Central memory CD8-positive, alpha-beta T cell (primary cell): ENCODE measurements around the gene RICTOR.
"Not testable (repeated sequence)": the region's sequence is repeated elsewhere in the genome, so short reads cannot be mapped to it uniquely, and the experiment has no call there.

Experiments
- ATAC-seq: fragments of 150-1000 bp; cut with Tn5 transposase; replicated peaks from 2 replicates; pipeline ENCODE4 v1.10.0; 2022; ENCODE audit warnings: mild to moderate bottlenecking, moderate FRiP score, moderate number of reproducible peaks; ENCODE audit not compliant: poor library complexity, severe bottlenecking; ENCODE audit errors: extremely low read depth
- DNase-seq, 2 donors: peaks; one replicate each; pipeline ENCODE4 v3.0.0; 2021; ENCODE audit warnings: low spot score in 2 of 2
- H3K27ac Mint-ChIP-seq: one replicate; pipeline ENCODE4 v1.8.0; 2022; ENCODE audit warnings: low read depth, mild to moderate bottlenecking, moderate library complexity, mixed read lengths
- H3K27me3 Mint-ChIP-seq: one replicate; pipeline ENCODE4 v1.8.0; 2022; ENCODE audit warnings: mixed read lengths
- H3K36me3 Mint-ChIP-seq: one replicate; pipeline ENCODE4 v1.8.0; 2022; ENCODE audit warnings: mild to moderate bottlenecking, moderate library complexity, mixed read lengths; ENCODE audit not compliant: insufficient read depth
- H3K4me1 Mint-ChIP-seq: one replicate; pipeline ENCODE4 v1.8.0; 2022; ENCODE audit warnings: mixed read lengths
- H3K4me3 Mint-ChIP-seq: one replicate; pipeline ENCODE4 v1.8.0; 2022; ENCODE audit warnings: mild to moderate bottlenecking, moderate library complexity, mixed read lengths
- H3K9me3 Mint-ChIP-seq: one replicate; pipeline ENCODE4 v1.8.0; 2022; ENCODE audit warnings: mixed read lengths

The RICTOR gene

DNA sequence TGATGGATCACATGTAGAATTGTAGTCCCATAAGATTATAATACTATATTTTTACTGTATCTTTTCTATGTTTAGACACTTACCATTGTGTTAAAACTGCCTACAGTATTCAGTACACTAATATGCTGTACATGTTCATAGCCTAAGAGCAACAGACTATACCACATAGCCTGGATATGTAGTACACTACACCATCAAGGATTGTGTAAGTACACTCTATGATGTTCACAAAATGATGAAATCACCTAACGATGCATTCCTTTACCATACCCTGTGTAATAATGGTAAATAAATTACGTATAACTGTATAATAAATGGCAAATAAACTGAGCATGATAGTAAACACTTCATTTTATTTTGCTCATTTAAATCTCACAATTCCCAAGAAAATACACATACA, 60.3 kb downstream of the RICTOR start:
- H3K27me3 Mint-ChIP-seq, result no peaks in the 10 kb centered on the region
- H3K4me3 Mint-ChIP-seq, result no peak overlapping the region
- no peak for DNase-seq
- ATAC-seq, result no peak
- H3K36me3 Mint-ChIP-seq, result peaks cover 19% of the 10 kb centered on the region
- H3K27ac Mint-ChIP-seq, result no peak overlapping the region
- H3K4me1 Mint-ChIP-seq, result peaks cover 28% of the 10 kb centered on the region
- H3K9me3 Mint-ChIP-seq, result peaks cover 5% of the 10 kb centered on the region

DNA sequence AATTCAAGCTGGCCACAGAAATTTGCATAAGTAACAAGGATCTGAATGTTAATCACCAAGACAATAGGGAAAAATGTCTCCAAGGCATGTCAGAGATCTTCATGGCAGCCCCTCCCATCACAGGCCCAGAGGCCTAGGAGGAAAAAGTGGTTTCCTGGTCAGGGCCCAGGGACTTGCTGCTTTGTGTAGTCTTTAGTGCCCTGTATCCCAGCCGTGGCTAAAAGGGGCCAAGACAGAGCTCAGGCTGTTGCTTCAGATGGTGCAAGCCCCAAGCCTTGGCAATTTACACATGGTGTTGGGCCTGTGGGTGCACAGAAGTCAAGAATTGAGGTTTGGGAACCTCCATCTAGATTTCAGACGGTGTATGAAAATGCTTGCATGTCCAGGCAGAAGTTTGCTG, 63.2 kb downstream of the RICTOR start:
- H3K9me3 Mint-ChIP-seq, H3K4me3 Mint-ChIP-seq, H3K27ac Mint-ChIP-seq, H3K27me3 Mint-ChIP-seq, ATAC-seq, DNase-seq: not testable (repeated sequence)
- peaks cover 16% of the 10 kb centered on the region for H3K4me1 Mint-ChIP-seq
- H3K36me3 Mint-ChIP-seq, result peaks cover 12% of the 10 kb centered on the region

DNA sequence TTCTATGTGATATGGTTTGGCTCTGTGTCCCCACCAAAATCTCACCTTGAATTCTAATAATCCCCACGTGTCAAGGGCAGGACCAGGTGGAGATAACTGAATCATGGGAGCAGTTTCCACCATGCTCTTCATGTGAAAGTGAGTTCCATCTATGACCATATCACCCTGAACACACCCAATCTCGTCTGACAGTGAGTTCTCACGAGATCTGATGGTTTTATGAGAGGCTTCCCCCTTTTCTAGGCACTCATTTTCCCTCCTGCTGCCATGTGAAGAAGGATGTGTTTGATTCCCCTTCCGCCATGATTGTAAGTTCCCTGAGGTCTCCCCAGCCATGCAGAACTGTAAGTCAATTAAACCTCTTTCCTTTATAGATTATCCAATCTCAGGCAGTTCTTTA, 64.2 kb downstream of the RICTOR start:
- DNase-seq, result no peak
- ATAC-seq, result no peak
- Mint-ChIP-seq H3K9me3 (peaks cover 5% of the 10 kb centered on the region), H3K36me3 (peaks cover 12% of the 10 kb centered on the region), H3K27ac (peak overlapping the region; percentile 9), H3K27me3 (no peaks in the 10 kb centered on the region), H3K4me1 (peaks cover 17% of the 10 kb centered on the region), H3K4me3 (no peak overlapping the region)

DNA sequence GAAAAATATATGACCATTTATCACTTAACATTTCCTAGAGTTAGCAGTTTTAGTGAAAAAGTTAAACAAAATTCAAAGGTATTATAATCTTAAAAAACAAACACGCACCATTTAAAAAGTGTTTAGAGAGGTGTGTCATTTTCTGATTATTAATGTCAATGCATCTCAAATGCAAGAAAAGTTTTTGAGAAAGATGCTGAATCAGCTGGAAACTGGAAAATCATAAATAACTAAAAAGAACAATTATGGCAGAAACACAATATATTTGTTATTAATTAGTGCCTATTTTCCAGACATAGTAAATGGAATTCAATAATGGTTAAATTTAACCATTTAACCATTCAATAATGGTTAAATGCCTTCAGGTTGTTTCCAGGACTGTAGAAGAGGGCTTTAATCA, 64.9 kb downstream of the RICTOR start:
- Mint-ChIP-seq H3K4me1 (peaks cover 20% of the 10 kb centered on the region), H3K9me3 (peaks cover 5% of the 10 kb centered on the region), H3K36me3 (peaks cover 12% of the 10 kb centered on the region), H3K27ac (no peak overlapping the region), H3K27me3 (no peaks in the 10 kb centered on the region), H3K4me3 (no peak overlapping the region)
- no peak for ATAC-seq
- DNase-seq, result no peak

DNA sequence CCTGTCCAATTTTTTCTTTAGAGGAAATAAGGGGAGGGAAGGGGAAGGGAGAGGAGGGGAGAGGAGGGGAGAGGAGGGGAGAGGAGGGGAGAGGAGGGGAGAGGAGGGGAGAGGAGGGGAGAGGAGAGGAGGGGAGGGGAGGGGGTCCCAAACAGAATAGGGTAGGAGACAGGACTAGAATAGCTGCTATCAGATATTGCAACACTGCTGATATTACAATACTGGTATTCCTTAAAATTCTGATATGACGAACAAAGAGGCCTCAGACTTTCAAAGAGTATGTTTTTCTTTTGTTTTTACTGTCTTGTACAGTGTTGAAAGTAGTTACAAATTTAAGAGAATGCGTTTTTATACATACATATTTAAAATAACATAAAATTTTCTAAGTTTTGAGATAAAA, 67.5 kb downstream of the RICTOR start:
- H3K27ac Mint-ChIP-seq, result no peak overlapping the region
- ATAC-seq, result no peak

DNA sequence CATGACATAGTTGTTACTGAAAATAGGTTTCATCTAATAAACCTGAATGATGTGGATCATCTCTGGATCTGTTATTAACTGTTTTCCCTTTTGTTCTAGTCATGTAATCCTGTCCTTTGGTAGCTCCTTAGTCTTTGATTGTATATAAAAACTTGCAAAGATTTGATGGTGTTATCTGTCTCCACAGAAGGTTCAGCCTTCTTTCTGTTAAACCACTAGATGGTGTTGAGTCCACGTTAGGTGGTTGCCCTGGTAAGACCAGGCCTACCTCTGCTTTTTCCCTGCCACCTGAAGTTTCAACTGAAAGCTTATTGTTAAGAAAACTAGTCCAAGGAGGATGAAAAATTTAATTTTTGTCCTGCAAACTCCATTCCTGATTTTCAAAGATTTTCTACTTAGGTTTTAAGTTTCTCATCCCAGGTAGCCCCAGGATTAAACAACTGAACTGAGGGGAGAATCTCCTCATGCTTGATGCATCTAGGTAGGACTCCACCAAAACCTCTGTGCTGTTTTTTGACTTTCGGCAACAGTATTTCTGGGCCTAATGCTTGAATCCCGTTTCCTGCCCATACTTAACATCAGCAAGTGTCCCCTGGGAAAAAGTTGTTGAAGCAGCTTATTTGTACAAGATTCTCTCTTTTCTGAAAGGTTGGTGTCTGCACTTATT, 68.5 kb downstream of the RICTOR start:
- H3K4me1 Mint-ChIP-seq, result peaks cover 49% of the 10 kb centered on the region
- no peaks in the 10 kb centered on the region for H3K27me3 Mint-ChIP-seq
- H3K9me3 Mint-ChIP-seq, result no peaks in the 10 kb centered on the region
- no peak overlapping the region for H3K4me3 Mint-ChIP-seq
- peak; percentile 32 for ATAC-seq
- H3K27ac Mint-ChIP-seq, result peak overlapping the region; percentile 29
- DNase-seq, result no peak
- H3K36me3 Mint-ChIP-seq, result peaks cover 18% of the 10 kb centered on the region

More for the DNA sequence above, 67.5 kb downstream of the RICTOR start:
- Mint-ChIP-seq H3K9me3 (no peaks in the 10 kb centered on the region), H3K4me1 (peaks cover 39% of the 10 kb centered on the region), H3K27me3 (no peaks in the 10 kb centered on the region), H3K4me3 (no peak overlapping the region), H3K36me3 (peaks cover 20% of the 10 kb centered on the region)
- no peak for DNase-seq

DNA sequence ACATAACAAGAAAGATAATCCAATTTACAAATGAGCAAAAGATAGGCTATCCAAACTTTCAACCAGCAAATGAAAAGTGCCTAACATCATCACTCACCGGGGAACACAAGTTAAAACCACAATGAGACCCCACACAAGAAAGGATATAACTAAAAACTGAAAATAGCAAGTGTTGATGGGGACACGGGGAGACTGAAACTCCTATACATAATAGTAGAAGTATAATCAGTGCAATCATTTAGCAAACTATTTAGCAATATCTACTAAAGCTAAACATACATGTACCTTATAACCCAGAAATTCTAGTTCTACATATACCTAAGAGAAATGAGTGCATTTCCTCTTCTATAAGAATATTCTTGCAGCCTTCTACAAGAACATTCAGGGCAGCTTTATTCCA, 72.5 kb downstream of the RICTOR start:
- ATAC-seq (no peak), DNase-seq (no peak)
- H3K27ac Mint-ChIP-seq, result peak overlapping the region; percentile 45
- H3K4me1 Mint-ChIP-seq, result peaks cover 67% of the 10 kb centered on the region
- peaks cover 26% of the 10 kb centered on the region for H3K36me3 Mint-ChIP-seq
- no peaks in the 10 kb centered on the region for H3K27me3 Mint-ChIP-seq
- H3K4me3 Mint-ChIP-seq, result no peak overlapping the region
- H3K9me3 Mint-ChIP-seq, result no peaks in the 10 kb centered on the region

DNA sequence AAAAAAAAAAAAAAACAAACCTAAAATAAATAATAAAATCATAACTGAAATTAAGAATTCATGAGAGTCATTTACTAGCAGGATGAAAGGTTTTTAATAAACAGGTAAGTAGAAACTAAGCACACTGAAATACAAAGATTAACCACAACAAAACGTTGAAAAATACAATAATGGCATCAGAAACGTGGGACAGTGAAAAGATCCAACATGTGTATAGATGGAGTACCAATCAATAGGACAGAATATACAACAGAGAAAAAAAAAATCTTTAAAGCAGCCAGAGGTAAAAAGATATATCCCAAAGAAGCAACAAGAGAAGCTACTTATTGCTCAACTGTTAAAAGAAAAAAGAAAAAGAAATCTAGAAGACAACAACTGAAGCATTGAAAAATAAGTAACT, 75.2 kb downstream of the RICTOR start:
- Mint-ChIP-seq H3K4me1 (peaks cover 63% of the 10 kb centered on the region), H3K27me3 (no peaks in the 10 kb centered on the region), H3K36me3 (peaks cover 30% of the 10 kb centered on the region), H3K9me3 (no peaks in the 10 kb centered on the region), H3K4me3 (no peak overlapping the region), H3K27ac (peak overlapping the region; percentile 81)
- DNase-seq (no peak), ATAC-seq (no peak)

DNA sequence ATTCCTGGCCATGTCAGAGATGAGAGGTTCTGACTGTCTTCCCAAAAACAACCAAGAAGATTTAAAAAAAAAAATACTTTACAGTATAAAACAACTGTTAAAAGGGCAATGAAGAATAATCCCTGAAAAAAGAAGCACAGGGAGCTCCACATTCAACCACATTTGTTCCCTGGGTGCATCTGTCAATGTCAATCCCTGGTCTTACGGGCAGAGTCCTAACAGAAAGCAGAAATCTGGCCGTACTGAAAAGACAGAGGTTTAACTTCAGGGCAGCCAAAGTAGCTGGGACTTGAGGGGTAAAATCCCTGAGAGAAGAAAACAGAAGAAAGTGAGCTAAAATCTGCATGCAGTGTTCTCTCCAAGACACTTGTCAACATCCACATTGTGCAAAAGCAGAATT, 76.6 kb downstream of the RICTOR start:
- Mint-ChIP-seq H3K27me3 (no peaks in the 10 kb centered on the region), H3K36me3 (peaks cover 30% of the 10 kb centered on the region), H3K9me3 (no peaks in the 10 kb centered on the region), H3K4me3 (no peak overlapping the region), H3K4me1 (peaks cover 63% of the 10 kb centered on the region), H3K27ac (peak overlapping the region; percentile 64)
- DNase-seq (no peak), ATAC-seq (no peak)

DNA sequence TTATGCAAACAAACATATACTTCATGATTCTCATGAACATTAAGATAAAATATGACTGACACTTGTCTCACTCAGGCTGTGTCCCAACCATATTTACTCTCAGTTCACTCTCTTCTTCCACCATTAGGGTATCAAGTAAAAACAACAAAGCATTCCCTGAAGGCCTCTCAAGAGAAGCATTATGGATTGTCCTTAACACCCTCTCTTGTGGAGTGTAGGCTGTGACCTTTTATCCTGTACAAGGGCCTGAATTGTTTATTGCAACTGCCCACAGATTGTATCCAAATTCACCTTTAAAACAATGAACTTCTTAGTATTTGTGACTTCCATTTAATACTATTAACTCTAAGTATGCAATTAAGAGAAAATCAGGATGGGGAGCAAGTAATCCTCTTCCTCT, 78.1 kb downstream of the RICTOR start:
- Mint-ChIP-seq H3K4me3 (no peak overlapping the region), H3K4me1 (peaks cover 54% of the 10 kb centered on the region), H3K27me3 (no peaks in the 10 kb centered on the region), H3K27ac (no peak overlapping the region), H3K9me3 (no peaks in the 10 kb centered on the region), H3K36me3 (peaks cover 23% of the 10 kb centered on the region)
- ATAC-seq (no peak), DNase-seq (no peak)

DNA sequence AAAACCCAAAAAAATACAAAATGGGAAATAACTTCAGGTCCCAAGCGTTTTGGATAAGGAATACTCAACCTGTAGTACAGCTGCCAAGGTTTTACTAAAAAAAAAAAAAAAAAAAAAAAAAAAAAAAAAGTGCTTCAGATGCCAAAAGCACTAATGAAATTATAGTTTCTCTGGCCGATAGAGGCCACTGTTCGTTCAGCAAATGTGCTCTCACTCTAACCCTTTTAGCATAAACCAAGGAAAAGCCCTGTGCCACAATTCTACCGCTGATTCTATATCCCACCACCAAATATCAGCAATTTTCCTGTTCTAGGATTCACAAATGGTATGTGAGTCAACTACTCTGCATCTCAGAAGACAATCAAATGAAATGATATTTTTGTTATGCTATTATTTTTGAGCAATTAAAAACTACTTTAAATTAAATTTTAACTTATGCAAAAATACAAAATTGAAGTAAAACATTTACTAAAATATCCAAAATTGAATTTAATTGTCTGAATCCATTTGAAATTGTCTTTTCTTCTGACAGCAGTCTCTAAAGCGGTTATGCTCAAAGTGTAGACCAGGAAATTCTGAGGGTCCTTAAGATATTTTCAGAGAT, 79.8 kb downstream of the RICTOR start:
- ATAC-seq (no peak), DNase-seq (no peak)
- Mint-ChIP-seq H3K9me3 (no peaks in the 10 kb centered on the region), H3K4me1 (peaks cover 50% of the 10 kb centered on the region), H3K4me3 (no peak overlapping the region), H3K27me3 (no peaks in the 10 kb centered on the region), H3K27ac (no peak overlapping the region), H3K36me3 (peaks cover 30% of the 10 kb centered on the region)

DNA sequence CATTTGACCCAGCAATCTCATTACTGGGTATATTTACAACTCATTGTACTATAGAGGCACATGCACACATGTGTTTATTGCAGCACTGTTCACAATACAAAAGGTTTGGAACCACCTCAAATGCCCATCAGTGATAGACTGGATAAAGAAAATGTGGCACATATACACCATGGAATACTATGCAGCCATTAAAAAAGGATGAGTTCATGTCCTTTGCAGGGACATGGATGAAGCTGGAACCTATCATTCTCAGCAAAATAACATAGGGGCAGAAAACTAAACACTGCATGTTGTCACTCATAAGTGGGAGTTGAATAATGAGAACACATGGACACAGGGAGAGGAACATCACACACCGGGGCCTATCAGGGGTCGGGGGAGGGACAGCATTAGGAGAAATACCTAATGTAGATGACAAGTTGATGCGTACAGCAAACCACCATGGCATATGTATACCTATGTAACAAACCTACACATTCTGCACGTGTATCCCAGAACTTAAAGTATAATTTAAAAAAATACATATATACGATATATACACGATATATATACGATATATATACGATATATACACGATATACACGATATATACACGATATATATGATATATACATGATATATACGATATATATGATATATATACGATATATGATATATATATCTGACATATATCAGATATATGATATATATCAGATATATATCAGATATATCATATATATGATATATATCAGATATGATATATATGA, 84.1 kb downstream of the RICTOR start:
- not testable (repeated sequence) for DNase-seq, H3K4me3 Mint-ChIP-seq, ATAC-seq, H3K9me3 Mint-ChIP-seq, H3K27me3 Mint-ChIP-seq
- H3K4me1 Mint-ChIP-seq, result peaks cover 50% of the 10 kb centered on the region
- H3K27ac Mint-ChIP-seq, result peak overlapping the region; percentile 76
- peaks cover 33% of the 10 kb centered on the region for H3K36me3 Mint-ChIP-seq

DNA sequence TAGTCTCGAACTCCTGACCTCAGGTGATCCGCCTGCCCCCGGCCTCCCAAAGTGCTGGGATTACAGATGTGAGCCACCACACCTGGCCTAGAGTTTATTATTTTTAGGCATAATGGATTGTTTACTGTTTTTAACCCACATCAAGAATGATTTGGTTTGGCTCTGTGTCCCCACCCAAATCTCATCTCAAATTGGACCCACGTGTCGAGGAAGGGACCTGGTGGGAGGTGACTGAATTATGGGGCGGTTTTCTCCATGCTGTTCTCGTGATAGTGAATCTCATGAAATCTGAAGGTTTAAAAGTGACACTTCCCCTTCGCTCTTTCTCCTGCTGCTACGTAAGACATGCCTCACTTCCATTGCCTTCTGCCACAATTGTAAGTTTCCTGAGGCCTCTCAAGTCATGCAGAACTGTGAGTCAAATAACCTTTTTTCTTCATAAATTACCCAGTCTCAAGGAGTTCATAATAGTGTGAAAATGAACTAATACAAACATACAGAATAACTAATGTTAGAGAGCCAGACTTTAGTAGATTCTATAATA, 88.2 kb downstream of the RICTOR start:
- Mint-ChIP-seq H3K4me1 (peaks cover 40% of the 10 kb centered on the region), H3K27ac (peak overlapping the region; percentile 41), H3K9me3 (no peaks in the 10 kb centered on the region), H3K27me3 (no peaks in the 10 kb centered on the region), H3K36me3 (peaks cover 35% of the 10 kb centered on the region), H3K4me3 (no peak overlapping the region)
- DNase-seq, result no peak
- no peak for ATAC-seq
